Measurements from ENCODE around the gene LRRC47. TPM values are rescaled to one million over a fixed set of nuclear protein-coding genes. Genes with fewer than 3 reads are reported as not detected.

LRRC47 gene
- total RNA-seq, 1 experiment from 2014 or later, result 113 TPM

DNA sequence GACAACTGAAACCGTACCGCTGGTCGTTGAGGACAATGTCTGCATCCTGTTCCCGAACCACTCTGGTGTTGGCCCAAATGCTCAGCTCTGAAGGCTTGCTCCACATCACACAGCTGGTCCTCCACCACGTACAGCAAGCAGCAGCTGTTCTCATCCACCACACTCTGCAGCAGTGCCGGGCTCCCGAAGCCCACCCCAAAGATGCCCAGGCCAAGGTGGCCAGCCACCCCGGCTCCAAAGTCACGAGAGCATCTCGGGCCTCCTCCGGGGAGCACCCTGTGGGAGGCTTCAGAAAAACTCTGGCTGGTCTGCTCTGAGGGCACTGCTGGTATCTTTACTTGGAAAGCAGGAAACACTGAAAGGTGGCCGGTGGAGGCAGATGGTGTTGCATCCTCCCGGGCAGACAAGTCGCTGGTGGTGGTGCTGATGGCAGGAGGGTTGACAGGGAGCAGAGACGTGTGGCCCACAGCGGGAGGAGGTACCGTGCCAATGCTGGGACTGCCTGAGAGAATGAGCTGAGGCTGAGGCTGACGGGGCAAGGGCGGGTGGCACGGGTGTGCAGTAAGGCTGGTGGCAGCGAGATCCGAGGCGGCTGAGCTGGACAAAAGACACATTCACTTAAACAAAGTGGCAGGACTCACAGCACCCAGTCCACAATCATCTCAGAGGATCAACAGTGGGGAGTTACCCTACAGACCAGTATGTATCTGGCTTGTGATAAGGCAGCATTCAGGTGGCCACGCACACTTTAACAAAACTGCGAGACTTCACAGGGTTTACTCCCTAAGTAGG, 50.5 kb downstream of the LRRC47 start:
- Histone ChIP-seq H3K27me3 (ENCODE audit: control insufficient read depth, insufficient read depth, low read length) (no peaks in the 10 kb centered on the region; the same call in 1 of the 2 replicates), H3K4me3 (ENCODE audit: insufficient read depth, low read depth, low read length) (peak overlapping the region; percentile 91), H3K36me3 (replicated peaks; ENCODE audit: control insufficient read depth, insufficient read depth, low read length) (peaks cover 18% of the 10 kb centered on the region)
- DNase-seq, result no peak

GRCh38 chr1:3745071-3745470, 51.2 kb downstream of the LRRC47 start:
- no peak for DNase-seq
- Histone ChIP-seq H3K4me3 (ENCODE audit: insufficient read depth, low read depth, low read length) (no peak overlapping the region), H3K27me3 (ENCODE audit: control insufficient read depth, insufficient read depth, low read length) (no peaks in the 10 kb centered on the region; the same call in 1 of the 2 replicates), H3K36me3 (replicated peaks; ENCODE audit: control insufficient read depth, insufficient read depth, low read length) (peaks cover 19% of the 10 kb centered on the region)

GRCh38 chr1:3744646-3745045, 51.7 kb downstream of the LRRC47 start:
- Histone ChIP-seq H3K27me3 (ENCODE audit: control insufficient read depth, insufficient read depth, low read length) (no peaks in the 10 kb centered on the region; the same call in 1 of the 2 replicates), H3K36me3 (replicated peaks; ENCODE audit: control insufficient read depth, insufficient read depth, low read length) (peaks cover 22% of the 10 kb centered on the region), H3K4me3 (ENCODE audit: insufficient read depth, low read depth, low read length) (no peak overlapping the region)
- DNase-seq, result no peak

DNA sequence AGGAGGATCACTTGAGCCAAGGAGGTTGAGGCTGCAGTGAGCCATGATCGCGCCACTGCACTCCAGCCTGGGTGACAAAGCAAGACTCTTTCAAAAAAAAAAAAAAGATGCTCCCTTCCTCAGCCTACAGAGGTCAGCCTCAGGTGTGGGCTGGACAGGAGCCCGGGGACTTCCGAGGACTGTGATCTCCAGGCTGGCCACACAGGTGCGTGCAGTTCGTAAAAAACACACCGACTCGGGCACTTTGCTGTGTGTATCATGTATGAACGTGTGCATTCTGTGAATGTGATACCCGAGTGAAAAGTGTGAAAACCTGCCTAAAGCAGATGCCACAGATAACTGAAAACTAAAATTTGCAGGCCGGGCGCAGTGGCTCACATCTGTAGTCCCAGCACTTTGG, 52.5 kb downstream of the LRRC47 start:
- no peaks in the 10 kb centered on the region; the same call in 1 of the 2 replicates for H3K27me3 ChIP-seq (ENCODE audit: control insufficient read depth, insufficient read depth, low read length)

GRCh38 chr1:3743421-3743820, 52.9 kb downstream of the LRRC47 start:
- no peak for DNase-seq
- H3K27me3 ChIP-seq (ENCODE audit: control insufficient read depth, insufficient read depth, low read length), result no peaks in the 10 kb centered on the region; the same call in 1 of the 2 replicates
- no peak overlapping the region for H3K4me3 ChIP-seq (ENCODE audit: insufficient read depth, low read depth, low read length)
- peaks cover 27% of the 10 kb centered on the region for H3K36me3 ChIP-seq (replicated peaks; ENCODE audit: control insufficient read depth, insufficient read depth, low read length)

More for the DNA sequence above, 52.5 kb downstream of the LRRC47 start:
- H3K36me3 ChIP-seq (replicated peaks; ENCODE audit: control insufficient read depth, insufficient read depth, low read length), result peaks cover 26% of the 10 kb centered on the region
- no peak for DNase-seq
- H3K4me3 ChIP-seq (ENCODE audit: insufficient read depth, low read depth, low read length), result no peak overlapping the region

- Histone ChIP-seq H3K36me3 (replicated peaks; ENCODE audit: control insufficient read depth, insufficient read depth, low read length) (peaks cover 32% of the 10 kb centered on the region), H3K27me3 (ENCODE audit: control insufficient read depth, insufficient read depth, low read length) (no peaks in the 10 kb centered on the region), H3K4me3 (ENCODE audit: insufficient read depth, low read depth, low read length) (no peak overlapping the region)
- DNase-seq, result no peak
Measured at GRCh38 chr1:3742439-3743298, 53.6 kb downstream of the LRRC47 start.

DNA sequence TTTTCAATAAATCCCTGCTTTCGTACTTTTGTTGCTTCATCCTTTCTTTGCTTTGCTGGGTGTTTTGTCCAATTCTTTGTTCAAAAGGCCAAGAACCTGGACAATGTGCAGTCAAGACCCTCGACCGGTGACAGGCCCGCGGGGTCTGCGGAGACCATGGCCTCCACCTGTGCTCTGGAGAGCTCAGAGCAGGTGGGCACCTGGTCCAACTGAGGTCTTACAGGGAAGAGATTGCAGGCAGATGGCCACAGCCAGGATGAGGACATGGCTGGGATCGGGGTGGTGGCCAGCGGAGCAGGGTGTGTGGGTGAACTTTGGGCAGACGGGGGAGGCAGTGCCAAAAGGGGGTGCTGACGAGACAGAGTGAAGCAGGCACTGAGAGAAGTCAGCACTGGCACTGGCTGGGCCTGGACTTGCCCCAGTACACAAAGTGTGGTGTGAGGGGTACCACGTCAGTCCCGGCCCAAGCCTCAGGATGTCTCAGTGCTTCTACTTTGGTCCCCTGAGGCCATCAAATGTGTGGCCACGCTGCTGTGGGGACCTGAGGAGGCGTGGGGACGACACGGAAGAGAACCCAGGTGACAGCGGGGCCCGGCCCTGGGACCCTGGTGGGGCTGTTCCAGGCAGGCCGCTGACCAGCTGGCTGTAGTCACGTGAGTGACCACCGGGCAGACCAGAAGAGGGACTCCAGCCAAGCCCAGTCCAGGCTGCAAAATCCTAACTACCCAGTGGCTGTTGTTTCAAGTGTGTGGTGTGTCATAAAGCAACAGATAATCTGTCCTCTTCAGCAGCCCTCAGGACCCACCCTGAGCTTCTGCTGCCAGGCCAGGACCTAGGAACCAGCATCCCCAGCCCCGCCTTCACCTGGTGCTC, 54.5 kb downstream of the LRRC47 start:
- Histone ChIP-seq H3K27me3 (ENCODE audit: control insufficient read depth, insufficient read depth, low read length) (no peaks in the 10 kb centered on the region), H3K4me3 (ENCODE audit: insufficient read depth, low read depth, low read length) (no peak overlapping the region), H3K36me3 (replicated peaks; ENCODE audit: control insufficient read depth, insufficient read depth, low read length) (peaks cover 32% of the 10 kb centered on the region)
- DNase-seq, result no peak

DNA sequence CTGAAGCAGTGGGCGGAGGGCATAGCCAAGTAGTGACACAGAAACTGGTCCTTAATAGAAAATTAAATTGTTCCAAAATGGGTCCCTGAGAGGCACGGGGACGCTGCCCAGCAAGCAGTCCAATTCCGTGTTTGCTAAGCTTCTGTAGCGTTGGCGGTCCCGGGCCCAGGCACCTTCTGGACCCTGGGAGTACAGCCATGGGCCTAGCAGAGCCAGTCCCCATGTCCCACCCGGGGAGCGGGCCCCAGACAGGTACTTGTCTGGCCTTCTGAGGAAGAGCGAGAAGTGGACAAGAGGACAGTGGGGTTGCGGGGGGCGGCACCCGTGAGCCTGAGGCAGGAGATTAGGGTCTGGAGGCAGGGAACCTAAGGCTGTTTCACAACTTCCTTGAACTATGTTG, 55.5 kb downstream of the LRRC47 start:
- Histone ChIP-seq H3K27me3 (ENCODE audit: control insufficient read depth, insufficient read depth, low read length) (no peaks in the 10 kb centered on the region), H3K36me3 (replicated peaks; ENCODE audit: control insufficient read depth, insufficient read depth, low read length) (peaks cover 32% of the 10 kb centered on the region), H3K4me3 (ENCODE audit: insufficient read depth, low read depth, low read length) (no peak overlapping the region)
- no peak for DNase-seq

- no peak for DNase-seq
- Histone ChIP-seq H3K36me3 (replicated peaks; ENCODE audit: control insufficient read depth, insufficient read depth, low read length) (peaks cover 32% of the 10 kb centered on the region), H3K4me3 (ENCODE audit: insufficient read depth, low read depth, low read length) (no peak overlapping the region), H3K27me3 (ENCODE audit: control insufficient read depth, insufficient read depth, low read length) (no peaks in the 10 kb centered on the region)
Measured at GRCh38 chr1:3740042-3740441, 56.3 kb downstream of the LRRC47 start.

DNA sequence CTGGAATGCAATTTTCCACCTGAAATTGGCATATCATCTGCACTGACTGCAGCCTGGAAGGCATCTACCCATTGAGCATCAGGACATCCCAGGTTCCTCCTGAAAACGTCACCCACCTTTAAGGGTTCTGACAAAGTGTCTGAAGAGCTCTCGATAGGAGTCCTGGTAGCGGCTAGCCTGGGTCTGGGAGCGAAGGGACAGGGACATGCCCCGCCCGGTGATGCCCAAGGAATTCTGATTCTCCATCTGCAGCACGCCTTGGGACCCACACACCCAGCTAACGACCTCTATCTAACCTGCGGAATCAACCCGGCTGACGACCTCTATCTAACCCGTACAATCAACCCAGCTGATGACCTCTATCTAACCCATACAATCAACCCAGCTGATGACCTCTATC, 57.4 kb downstream of the LRRC47 start:
- peaks cover 32% of the 10 kb centered on the region for H3K36me3 ChIP-seq (replicated peaks; ENCODE audit: control insufficient read depth, insufficient read depth, low read length)
- DNase-seq, result no peak
- no peaks in the 10 kb centered on the region for H3K27me3 ChIP-seq (ENCODE audit: control insufficient read depth, insufficient read depth, low read length)
- H3K4me3 ChIP-seq (ENCODE audit: insufficient read depth, low read depth, low read length), result no peak overlapping the region

GRCh38 chr1:3736708-3737107, 59.6 kb downstream of the LRRC47 start:
- Histone ChIP-seq H3K4me3 (ENCODE audit: insufficient read depth, low read depth, low read length) (no peak overlapping the region), H3K36me3 (replicated peaks; ENCODE audit: control insufficient read depth, insufficient read depth, low read length) (peaks cover 18% of the 10 kb centered on the region)

GRCh38 chr1:3736131-3736561, 60.2 kb downstream of the LRRC47 start:
- peaks cover 17% of the 10 kb centered on the region for H3K36me3 ChIP-seq (replicated peaks; ENCODE audit: control insufficient read depth, insufficient read depth, low read length)
- DNase-seq, result no peak
- no peaks in the 10 kb centered on the region for H3K27me3 ChIP-seq (ENCODE audit: control insufficient read depth, insufficient read depth, low read length)

More at GRCh38 chr1:3736708-3737107, 59.6 kb downstream of the LRRC47 start:
- H3K27me3 ChIP-seq (ENCODE audit: control insufficient read depth, insufficient read depth, low read length), result no peaks in the 10 kb centered on the region
- no peak for DNase-seq

GRCh38 chr1:3735688-3736087, 60.6 kb downstream of the LRRC47 start:
- H3K4me3 ChIP-seq (ENCODE audit: insufficient read depth, low read depth, low read length), result no peak overlapping the region
- peaks cover 15% of the 10 kb centered on the region for H3K36me3 ChIP-seq (replicated peaks; ENCODE audit: control insufficient read depth, insufficient read depth, low read length)
- DNase-seq, result no peak
- no peaks in the 10 kb centered on the region for H3K27me3 ChIP-seq (ENCODE audit: control insufficient read depth, insufficient read depth, low read length)

More at GRCh38 chr1:3736131-3736561, 60.2 kb downstream of the LRRC47 start:
- no peak overlapping the region for H3K4me3 ChIP-seq (ENCODE audit: insufficient read depth, low read depth, low read length)
